HS-5 (cell line): ENCODE data around the gene SIAH3.
"Not testable (repeated sequence)": the region's sequence is repeated elsewhere in the genome, so short reads cannot be mapped to it uniquely, and the experiment has no call there.

Experiments used
- DNase-seq: peaks from one replicate; pipeline ENCODE4 v3.0.0-alpha.2; 2012; ENCODE audit warnings: low read depth

SIAH3 gene

GRCh38 chr13:45782327-45783045, 69.1 kb downstream of the SIAH3 start:
- no peak for DNase-seq

GRCh38 chr13:45781553-45782326, 69.8 kb downstream of the SIAH3 start:
- no peak for DNase-seq

- DNase-seq = no peak
Measured at GRCh38 chr13:45779901-45780300, 71.7 kb downstream of the SIAH3 start.

- DNase-seq = no peak
Measured at GRCh38 chr13:45778882-45779281, 72.7 kb downstream of the SIAH3 start.

- no peak for DNase-seq
Measured at GRCh38 chr13:45776748-45777147, 74.8 kb downstream of the SIAH3 start.

- no peak for DNase-seq
Measured at GRCh38 chr13:45775401-45775963, 76.1 kb downstream of the SIAH3 start.

- DNase-seq = no peak
Measured at GRCh38 chr13:45773944-45774343, 77.6 kb downstream of the SIAH3 start.

GRCh38 chr13:45773236-45773635, 78.3 kb downstream of the SIAH3 start:
- no peak for DNase-seq

- DNase-seq = no peak
Measured at GRCh38 chr13:45770886-45771285, 80.7 kb downstream of the SIAH3 start.

GRCh38 chr13:45768656-45769479, 82.7 kb downstream of the SIAH3 start:
- DNase-seq = no peak

GRCh38 chr13:45765464-45765863, 86.1 kb downstream of the SIAH3 start:
- no peak for DNase-seq

GRCh38 chr13:45763419-45763818, 88.1 kb downstream of the SIAH3 start:
- no peak for DNase-seq

- not testable (repeated sequence) for DNase-seq
Measured at GRCh38 chr13:45757589-45757988, 94.0 kb downstream of the SIAH3 start.

GRCh38 chr13:45756498-45756897, 95.1 kb downstream of the SIAH3 start:
- not testable (repeated sequence) for DNase-seq

- no peak for DNase-seq
Measured at GRCh38 chr13:45752510-45752909, 99.0 kb downstream of the SIAH3 start.

- no peak for DNase-seq
Measured at GRCh38 chr13:45751885-45752284, 99.7 kb downstream of the SIAH3 start.

GRCh38 chr13:45750566-45750965, 101.0 kb downstream of the SIAH3 start:
- DNase-seq = no peak

GRCh38 chr13:45748941-45749759, 102.4 kb downstream of the SIAH3 start:
- no peak for DNase-seq

GRCh38 chr13:45747071-45747470, 104.5 kb downstream of the SIAH3 start:
- no peak for DNase-seq

- DNase-seq = no peak
Measured at GRCh38 chr13:45744979-45745378, 106.6 kb downstream of the SIAH3 start.

- no peak for DNase-seq
Measured at GRCh38 chr13:45742985-45743384, 108.6 kb downstream of the SIAH3 start.
